Stimulated activated CD8-positive, alpha-beta memory T cell treated with anti-CD3 and anti-CD28 coated beads, Interleukin-15, amount 100 ng/mL, for 1 hour (primary cell): Measurements from ENCODE around the gene ZNF37A.
"Not testable (repeated sequence)": the region's sequence is repeated elsewhere in the genome, so short reads cannot be mapped to it uniquely, and the experiment has no call there.

Experiments
- DNase-seq: peaks from one replicate; pipeline ENCODE4 v3.0.0-alpha.2; 2020; ENCODE audit warnings: low read depth

Gene ZNF37A

DNA sequence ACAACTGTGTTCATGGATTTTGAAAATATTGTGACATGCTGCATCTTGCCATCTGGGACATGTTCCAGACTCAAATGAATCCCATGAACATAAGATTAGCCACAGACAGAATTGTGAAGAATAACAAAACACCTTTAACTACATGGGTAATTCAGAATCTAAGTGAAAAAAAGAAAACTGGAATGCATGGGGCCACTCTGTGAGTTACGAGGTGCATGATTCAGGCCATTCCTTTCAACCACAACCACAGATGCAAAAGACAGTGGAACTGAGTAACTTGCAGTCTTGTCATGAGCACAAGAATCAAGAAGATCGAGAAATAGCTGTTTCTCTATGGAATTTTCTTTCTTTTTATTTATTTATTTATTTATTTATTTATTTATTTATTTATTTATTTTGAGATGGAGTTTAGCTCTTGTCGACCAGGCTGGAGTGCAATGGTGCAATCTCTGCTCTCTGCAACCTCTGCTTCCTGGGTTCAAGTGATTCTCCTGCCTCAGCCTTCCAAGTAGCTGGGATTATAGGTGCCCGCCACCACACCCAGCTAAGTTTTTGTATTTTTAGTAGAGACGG, 56.8 kb downstream of the ZNF37A start:
- not testable (repeated sequence) for DNase-seq

DNA sequence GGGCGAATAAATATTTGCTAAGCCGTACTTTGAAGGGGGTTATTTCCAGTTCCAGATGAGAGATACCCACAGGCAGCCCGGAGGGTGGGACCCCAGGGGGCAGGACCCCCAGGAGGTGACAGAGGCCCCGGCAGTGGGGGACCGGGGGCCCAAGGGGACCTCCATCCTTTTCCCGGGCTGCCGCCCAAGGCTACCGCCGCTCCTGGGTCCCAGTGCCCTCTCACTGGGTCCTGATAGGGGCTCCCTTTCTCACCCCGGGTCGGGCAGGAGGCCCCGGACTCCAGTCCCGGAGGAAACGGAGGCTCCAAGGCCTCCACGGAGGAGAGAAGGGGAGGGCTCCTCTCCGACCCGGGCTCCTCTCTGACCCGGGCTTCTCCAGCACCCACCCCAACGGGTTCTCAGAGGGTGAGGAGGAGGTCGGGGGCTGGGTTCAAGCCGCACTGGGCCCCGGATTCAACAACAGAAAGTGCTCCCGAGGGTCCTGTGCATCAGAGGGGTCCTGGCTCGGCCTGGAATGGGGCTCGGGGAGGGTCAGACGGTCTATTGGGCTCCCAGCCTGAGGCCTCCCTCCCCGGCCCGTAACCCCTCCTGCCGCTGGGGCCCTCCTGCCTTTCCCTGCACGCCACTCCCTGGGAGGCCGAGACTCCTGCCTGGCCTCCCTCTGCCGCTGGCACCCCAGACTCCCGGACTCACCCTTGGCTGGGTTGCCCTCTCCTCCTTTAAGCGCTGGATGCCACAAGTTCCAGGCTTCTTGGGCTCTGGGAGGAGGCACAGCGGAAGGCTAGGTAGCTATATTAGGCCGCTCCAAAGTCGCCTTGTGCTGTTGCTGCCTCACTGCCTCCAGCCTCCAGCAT, 62.5 kb downstream of the ZNF37A start:
- DNase-seq = no peak

DNA sequence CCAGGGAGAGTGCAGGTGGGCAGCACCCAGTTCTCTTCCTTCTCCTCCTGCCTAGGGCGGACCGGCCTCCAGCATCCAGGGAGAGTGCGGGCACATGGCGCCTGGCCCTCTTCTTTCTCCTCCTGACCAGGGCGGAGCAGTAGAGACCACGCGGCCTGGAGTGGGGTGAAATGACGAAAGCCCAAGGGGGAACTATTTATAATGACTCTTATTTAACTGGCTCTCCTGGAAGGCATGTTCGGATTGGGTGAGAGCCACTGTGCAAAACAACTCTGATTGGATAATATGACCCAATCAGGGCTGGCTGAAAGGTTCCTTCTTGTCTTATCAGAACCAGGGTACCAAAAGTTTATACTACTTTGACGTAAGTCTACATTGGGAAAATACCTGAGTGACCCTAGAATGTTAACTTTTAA, 63.1 kb downstream of the ZNF37A start:
- DNase-seq = no peak

DNA sequence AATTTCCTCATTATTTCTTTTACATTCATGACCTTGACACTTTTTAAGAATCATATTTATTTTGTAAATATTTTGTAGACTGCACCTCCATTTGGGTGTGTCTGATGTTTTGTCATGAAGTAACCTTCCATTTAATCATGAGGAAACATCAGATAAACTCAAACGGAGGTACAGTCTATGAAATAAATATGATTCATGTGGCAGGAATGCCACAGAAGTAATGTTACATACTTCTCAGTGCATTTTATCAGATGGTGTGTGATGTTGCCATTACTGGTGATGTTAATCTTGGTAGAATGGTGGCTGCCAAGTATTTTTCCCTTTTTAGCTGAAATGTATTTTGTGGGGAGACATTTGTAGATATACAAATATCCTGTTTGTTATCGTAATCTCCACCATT, 64.9 kb downstream of the ZNF37A start:
- DNase-seq = no peak

DNA sequence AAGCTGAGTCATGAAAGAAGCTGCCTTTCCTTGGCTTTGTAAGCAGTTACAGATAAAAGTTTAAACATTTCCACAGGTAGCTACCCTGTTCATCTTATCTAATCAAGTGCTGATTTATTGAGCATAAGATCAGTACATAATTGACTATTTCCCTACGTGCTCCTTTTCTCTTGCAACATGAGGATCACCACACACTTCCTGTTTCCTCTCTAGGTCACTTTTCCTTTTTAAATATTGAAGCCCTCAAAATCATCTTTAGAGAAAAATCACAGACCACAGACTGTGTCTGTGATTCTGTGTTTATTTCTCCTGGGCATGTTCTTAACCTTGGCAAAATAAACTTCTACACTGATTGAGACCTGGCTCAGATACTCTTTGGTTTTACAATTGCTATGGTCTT, 69.5 kb downstream of the ZNF37A start:
- no peak for DNase-seq

DNA sequence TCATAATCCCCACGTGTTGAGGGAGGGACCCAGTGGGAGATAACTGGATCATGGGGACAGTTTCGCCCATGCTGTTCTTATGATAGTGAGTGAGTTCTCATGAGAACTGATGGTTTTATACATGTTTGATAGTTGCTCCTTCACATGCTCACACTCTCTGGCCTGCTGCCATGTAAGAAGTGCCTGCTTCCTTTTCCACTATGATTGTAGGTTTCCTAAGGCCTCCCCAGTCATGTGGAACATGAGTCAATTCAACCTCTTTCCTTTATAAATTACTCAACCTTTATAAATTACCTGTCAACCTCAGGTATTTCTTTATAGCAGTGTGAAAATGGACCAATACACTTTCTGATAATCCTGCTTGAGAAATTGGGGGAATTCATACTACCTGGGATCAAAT, 80.2 kb downstream of the ZNF37A start:
- DNase-seq = no peak

DNA sequence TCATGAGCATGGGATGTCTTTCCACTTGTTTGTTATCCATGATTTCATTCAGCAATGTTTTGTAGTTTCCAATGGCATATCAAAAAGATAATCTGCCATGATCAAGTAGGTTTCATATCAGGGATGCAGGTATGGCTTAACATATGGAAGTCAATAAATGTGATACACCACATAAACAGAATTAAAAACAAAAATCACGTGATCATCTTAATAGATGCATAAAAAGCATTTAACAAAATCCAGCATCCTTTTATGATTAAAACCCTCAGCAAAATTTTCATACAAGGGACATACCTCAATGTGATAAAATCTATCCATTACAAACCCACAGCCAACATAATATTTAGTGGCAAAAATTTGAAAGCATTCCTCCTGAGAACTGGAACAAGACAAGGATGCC, 90.3 kb downstream of the ZNF37A start:
- no peak for DNase-seq
